Islet precursor cell (in vitro differentiated cells): ENCODE results near the gene WDR7.

Experiments used
- DNase-seq: peaks from one replicate; pipeline ENCODE4 v3.0.0-alpha.2; 2018

Gene WDR7

DNA sequence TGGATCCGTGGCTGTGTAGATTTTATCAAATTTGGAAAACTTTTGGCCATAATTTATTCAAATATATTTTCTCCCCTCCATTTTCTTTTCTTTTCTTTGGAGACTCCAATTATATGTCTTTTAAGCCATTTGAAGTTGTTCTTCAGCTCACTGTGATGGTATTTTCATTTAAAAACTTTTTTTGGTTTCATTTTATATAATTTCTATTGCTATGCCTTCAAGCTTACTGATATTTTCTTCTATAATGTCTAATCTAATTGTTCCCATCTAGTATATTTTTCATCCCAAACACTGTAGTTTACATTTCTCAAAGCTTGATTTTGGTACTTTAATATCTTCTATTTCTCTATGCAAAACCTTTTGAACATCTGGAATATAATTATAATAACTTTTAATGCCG lies 72.5 kb downstream of the WDR7 start:
- DNase-seq = no peak

DNA sequence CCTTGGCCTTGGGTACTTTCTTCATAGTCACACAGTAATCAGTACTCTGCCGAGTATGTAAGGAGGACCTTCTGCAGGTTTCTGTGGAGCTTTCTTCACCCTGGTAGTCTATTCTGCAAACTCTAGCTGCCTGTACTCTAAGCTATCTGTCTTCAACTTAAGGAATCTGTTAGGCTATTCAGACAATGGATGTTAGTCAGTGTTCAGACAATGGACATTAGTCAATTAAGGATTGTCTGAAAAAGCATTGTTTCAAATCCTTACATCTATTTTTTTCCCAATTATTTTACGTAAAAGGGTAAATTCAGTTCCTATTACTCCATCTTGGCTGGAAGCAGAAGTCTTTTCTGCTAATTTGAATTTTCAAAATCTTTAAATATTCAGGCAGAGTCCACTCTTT lies 75.7 kb downstream of the WDR7 start:
- DNase-seq = no peak

DNA sequence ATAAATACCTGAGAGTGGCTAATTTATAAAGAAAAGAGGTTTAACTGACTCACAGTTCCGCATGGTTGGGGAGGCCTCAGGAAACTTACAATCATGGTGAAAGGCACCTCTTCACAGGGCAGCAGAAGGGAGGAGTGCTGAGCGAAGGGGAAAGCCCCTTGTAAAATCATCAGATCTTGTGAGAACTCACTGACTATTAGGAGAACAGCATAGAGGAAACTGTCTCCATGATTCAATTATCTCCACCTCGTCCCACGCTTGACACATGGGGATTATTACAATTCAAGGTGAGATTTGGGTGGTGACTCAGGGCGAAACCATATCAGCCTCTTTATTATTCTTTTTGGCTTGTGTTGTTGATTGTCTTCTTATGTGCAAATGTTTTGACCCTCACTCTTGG lies 76.2 kb downstream of the WDR7 start:
- no peak for DNase-seq

DNA sequence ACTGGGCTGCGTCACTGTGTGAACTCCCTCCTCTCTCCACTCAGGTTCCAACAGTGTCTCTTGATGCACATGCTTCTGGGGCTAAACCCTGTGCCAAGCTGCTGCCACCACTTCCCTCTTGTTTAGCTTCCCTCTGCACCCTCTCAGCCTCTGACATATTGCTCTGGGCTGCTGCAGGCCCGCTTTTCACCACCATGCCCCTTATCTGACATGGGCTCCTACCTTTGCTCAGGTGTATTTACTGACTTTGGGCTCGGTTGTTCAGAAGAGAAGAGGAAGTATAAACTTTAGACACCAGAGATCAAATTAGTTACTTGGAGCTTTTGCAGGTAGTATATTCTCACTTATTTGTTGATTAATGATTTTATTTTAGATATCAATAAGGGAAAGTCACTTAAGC lies 77.6 kb downstream of the WDR7 start:
- no peak for DNase-seq

DNA sequence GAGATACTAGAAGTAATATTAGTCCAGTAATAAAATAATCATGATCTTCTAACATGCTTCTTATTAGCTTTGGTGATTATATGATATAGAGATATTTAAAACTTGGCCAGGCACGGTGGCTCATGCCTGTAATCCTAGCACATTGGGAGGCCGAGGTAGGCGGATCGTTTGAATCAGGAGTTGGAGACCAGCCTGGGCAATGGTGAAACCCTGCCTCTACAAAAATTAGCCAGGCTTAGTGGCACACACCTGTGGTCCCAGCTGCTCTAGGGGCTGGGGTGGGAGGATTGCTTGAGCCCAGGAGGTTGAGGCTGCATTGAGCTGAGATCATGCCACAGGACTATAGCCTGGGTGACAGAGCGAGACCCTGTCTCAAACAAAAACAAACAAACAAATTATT lies 87.0 kb downstream of the WDR7 start:
- no peak for DNase-seq

DNA sequence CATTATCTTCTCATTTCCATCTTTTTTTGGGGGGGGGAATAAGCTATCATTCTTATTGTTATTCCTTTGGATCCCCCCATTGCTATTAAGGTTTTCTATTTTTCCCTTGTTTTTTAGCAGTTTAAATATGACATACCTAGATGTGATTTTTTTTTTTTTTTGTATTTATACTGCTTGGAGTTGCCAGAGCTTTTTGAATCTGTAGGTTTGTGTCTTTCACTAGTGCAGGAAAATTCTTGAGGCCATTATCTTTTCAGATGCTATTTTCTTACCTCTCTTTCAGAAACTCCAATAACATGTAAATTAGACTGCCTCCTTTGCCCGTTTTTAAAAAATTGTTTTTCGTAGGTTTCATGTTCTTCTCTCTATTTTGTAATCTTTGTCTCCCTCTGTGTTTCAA lies 88.6 kb downstream of the WDR7 start:
- no peak for DNase-seq

DNA sequence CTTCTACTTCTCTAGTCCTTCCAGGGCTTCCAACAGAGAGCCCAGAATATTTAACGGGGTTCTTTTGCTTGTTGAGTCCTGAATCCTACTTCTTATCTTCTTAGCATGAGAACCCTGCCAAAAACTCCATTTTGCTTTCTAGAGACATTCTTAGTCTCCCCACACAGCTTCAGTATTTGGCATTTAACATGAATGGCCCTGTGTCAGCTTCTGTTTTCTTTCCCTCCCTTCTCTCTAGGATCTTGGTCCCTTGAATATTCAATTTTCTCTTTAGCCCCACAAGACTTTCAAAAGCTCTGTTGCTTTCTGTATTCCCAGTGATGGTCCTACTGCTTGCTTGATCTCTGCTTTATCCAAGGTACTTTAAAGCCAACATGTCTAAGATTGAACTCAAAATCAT lies 89.5 kb downstream of the WDR7 start:
- DNase-seq = no peak

DNA sequence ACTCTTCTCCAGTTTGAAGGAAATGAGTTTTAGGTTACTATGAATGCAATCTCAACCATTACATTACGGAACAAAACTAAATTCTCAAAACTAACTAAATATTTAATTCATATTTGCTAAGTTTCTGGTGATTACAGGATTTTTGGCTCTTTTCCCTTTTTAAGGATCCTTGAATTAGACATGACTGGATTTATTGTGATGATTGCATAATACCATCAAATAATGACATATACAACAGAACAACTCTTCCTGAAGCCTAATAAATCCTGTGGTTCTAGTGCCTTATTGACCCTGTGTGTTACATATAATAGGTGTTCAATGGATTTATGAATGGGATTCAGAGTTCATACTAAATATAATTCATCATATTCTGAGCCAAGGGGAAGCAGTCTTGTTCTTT lies 90.5 kb downstream of the WDR7 start:
- DNase-seq = no peak

DNA sequence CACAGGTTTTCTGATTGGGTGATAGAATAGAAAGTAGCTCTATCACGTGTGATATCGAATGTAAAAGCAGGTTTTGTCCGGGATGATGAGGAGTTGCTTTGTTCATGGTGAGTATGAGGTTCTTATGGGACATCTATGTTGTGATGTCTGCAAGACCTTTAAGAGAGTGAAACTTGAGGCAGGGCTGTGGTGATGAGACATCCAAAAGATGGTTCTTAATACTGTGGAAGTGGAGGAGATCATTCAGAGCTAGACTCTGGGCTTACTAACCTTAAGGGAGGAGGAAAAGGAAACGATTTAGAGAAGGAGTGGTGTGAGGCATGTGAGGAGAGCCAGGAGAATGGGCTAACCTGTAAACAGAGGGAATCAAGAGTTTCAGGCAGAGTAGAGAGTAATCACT lies 92.0 kb downstream of the WDR7 start:
- no peak for DNase-seq

DNA sequence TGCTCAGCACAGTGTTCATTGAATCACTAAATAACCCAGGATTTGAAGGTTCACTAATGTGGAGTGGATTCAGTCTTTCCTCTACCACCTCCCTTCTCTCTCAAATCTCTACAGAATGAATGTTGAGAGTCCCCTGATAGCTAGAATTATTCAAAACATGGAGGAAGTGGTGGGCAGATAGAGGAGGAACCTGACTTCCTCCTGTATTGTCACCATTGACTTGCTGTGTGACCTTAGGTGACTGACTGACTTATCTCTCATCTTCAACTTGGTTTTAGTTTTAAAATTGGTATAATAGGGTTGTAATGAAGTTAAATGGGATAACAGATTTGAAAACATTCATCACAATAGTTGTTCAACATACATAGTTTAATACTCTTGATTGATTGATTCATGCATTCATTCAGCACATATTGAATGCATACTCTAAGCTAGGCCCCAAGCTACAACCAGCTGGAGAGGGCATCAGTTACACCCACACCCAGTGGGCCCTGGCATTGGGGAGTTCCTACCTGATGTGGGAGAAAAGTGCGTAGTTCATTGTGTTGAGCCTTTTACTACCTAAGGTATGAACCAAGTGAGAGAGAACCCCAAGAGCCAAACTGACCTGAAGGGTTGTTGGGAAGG lies 96.0 kb downstream of the WDR7 start:
- DNase-seq = no peak

DNA sequence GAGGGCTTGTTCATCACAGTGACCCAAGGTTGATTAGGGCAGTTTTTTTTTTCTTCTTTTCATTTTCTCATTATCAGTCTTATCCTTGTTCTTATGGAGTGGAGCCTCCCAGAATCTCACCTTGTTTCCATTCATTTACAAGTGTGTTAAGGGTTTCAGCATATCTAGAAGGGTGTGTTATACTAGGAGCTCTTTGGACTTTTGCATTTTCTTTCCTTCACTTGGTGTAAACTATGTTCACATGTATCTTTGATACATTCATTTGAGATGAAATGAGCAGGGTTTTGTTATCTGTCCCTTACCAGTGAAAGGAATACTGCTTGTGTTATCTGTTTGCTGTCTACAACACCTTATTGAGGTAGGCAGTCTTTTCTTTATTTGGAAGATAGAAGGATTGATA lies 96.7 kb downstream of the WDR7 start:
- DNase-seq = no peak

DNA sequence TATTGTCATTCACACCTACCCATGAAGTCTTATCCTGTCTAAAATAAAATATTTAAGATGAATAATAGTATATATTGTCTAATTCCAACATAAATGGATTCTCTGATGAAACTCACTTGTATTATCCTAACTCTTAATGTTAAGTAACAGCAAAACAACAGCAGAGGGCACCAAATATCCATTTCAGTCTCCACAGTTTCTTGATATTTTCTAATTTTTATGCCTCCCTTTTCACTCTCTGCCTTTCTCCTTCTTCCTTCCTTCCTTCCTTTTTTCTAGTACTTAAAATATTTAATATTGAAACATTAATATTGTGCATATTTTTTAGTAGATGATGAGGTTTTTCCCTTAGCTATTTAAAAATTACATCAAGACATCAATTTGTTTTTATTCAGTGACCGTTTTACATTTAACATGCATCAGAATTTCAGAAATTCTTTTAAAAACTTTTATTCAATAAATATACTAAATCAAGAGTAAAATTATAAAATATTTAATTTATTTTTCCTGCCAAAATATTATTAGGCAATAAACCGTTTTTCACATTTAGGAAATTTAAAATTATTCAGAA lies 97.6 kb downstream of the WDR7 start:
- DNase-seq = no peak

DNA sequence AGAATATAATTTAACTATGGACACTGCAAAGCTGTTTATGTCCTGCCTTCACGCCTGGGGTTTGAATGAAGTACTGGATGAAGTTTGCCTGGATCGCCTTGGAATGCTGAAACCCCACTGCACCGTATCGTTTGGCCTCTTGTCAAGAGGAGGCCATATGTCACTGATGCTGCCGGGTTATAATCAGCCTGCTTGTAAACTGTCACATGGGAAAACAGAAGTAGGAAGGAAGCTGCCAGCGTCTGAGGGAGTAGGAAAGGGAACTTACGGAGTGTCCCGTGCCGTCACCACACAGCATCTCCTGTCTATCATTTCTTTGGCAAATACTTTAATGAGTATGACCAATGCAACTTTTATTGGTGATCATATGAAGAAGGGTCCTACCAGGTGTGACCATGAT lies 105.8 kb downstream of the WDR7 start:
- DNase-seq = no peak

DNA sequence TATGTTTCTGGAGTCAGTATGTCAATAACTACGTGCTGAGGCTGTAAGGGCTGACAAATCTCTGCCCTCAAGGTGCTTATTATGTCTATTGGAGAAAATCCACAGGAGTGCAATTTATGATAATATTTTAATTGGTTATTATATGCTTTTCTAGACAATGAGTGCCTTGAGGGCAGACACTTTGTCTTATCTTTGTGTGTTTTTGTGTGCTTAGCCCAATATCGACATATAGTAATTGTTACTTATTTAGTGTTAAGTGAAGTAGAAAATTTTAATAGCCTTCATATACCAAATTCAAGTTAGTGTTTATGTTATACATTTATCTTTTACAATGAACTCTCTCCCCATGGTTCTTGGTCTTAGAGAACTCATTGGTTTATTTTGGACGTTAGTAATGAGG lies 118.9 kb downstream of the WDR7 start:
- DNase-seq = no peak

DNA sequence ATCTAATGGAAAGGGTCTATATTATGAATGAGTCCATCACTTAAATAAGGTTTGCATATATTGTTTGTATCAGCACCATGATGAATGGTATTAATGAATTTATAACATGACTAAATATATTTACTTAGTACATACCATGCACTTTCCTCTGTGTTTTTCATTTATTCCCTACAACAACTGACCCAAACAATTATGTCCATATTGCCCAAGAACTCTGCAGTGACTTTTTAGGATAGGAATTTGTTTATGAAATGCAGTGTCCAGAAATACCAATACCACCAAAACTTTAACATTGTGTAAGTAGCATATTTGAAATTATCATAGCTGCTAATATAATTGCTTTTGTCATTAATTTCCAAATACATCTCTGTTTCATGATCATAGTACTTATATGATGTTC lies 119.7 kb downstream of the WDR7 start:
- no peak for DNase-seq

DNA sequence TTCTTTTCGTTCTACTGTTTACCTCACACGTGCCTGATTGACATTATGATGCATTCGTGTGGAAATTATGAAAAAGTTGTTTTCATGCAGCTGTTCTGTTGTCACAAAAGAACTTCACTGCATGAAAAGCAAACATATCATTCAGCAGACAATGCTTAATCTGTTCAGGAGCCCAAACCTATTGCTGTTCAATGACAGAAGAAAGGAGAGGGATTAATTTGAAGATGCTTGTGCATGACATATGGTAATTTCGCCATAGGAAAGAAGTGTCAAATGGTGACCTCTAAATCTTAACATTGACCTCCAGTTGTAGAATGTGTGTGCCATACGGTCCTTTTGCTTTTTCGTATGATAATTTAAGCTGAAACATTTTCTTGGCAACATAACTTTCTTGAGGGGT lies 124.5 kb downstream of the WDR7 start:
- DNase-seq = no peak

DNA sequence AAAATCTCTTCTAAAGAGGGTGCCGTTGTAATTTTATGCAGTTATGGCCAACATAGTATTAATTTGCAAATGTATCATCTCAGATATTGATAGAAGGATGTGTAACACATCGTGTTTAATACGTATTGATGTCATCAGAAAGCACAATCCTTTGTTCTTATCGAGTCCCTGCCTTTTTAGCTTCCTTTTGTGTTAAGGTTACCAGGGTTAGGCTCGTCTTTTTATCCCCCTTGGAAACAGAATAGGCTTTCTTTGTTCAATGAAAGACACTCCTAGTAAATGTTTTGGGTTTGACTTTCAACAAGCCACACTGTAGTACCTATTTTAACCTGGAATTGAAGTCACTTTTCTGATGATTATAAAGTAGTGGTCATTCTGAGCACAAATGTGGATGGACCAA lies 136.2 kb downstream of the WDR7 start:
- no peak for DNase-seq

DNA sequence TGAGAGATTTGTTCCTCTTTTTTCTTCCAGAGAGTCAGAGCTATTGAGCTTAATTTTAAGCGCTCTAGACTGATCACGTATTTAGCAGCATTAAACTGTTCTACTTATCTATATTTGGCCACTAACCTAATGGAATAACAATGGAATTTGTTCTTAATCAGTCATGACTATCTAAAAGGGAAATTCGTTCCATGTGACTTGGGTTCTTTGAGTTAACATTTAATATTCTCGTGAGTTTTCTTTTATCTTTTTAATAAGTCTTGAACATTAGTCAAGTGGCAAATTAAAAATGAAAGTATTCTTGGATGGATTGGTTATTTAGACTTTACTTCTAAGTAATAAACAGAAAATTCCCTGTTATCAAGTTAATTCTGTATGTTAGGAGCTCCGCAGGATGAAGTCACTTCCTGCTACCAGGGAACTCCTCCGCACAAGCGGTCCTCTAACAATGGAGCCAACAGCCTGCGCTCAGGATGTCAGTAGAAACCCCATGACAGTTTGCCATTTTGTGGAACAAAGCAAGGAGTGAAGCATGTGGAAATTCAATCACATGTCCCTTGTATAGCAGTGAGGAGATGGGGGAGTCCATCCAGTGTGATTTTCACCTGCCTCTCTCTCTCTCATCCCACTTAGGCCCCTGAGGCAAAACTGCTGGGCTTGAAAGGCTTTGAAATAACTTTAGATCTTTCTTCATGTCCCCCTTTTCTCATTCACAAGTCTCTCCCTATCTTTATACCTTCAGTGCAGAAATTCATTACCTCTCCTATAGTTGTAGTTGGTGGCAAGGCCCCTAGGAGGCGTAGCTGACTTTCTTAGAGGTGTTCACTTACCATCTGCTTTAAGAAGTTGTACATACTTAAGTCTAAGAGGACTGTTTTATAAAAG lies 138.1 kb downstream of the WDR7 start:
- DNase-seq = peak; percentile 69

DNA sequence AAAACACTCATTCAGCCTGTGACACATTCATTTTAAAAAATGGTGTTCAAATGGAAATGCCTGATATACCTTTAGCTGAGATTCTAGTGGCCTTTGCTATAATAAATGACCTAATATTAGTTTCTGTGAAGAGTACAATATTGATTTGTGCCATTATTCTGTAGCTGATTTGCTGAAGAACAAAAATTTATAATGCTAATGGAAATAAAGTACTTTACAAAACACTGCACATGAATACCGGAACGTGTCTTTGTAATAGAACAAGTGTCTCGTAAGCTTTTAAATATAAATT lies 138.7 kb downstream of the WDR7 start:
- DNase-seq = no peak

DNA sequence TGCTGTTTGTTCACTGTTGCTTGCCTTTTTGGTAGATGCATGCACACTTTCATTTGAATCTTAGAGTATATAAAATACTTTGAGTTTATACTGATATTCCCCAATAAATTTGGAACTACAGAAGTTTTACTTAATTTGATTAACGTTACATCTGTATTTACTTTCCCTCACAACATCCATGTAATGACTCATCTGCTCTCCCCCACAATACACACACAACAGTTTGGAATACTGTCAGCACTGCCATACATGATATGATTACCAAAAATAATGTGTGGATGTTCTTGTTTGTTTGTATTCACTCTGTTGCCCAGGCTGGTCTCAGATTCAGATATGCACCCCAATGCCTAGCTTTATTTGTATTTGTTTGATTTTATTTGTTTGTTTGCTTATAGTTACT lies 144.2 kb downstream of the WDR7 start:
- no peak for DNase-seq

DNA sequence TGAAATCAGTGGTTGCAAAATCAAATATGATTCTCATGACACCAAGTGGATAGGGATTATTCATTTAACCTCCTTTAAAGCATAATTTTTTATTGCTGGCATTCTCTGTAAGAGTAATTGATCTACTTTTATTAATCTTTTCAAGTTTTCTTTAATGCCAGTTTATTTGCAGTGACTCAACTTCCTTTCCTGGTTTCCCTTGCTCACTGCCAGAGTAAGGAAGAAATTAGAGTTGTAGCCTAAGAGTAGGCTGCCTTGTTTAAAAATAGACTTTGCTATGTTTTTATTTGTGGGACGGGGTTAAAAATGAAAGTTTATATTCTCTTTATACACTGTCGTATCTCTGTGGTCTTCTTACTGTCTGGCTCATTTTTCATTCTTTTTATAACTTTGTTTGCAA lies 148.6 kb downstream of the WDR7 start:
- DNase-seq = no peak

DNA sequence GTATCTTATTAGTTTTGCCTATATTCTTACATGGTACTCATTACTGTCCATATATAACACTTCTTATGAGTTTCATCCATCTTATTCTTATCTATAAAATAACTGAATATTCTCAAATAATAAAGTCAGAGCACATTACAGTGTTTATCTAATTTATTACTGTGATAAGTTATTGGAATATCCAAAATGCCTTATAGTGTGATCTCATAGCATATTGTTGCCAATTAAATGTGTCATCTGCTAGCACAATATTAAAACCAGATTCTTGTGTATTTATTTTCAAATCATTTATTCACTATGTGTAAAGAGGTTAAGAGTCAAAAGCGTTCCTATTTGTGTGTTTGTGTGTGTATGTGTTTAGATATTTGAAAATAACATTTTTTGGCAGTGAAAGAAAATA lies 151.9 kb downstream of the WDR7 start:
- DNase-seq = no peak

DNA sequence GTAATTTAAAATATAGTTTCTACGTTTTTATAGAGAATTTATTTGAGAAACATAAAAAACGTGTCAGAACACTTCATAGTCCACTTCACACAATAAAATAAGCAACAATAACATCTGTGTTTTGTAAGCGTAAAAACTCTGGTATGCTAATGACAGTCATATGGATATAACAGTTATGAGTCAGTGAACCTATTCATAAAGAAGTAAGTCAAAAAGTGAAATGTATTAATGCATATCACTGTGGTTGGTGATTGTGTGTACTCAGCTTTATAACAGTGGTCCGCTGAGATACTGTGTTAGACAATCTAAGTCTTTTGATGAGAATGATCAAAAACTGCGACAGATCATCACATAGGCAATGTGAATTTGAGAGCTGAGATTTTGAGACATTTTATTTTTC lies 153.2 kb downstream of the WDR7 start:
- DNase-seq = no peak

DNA sequence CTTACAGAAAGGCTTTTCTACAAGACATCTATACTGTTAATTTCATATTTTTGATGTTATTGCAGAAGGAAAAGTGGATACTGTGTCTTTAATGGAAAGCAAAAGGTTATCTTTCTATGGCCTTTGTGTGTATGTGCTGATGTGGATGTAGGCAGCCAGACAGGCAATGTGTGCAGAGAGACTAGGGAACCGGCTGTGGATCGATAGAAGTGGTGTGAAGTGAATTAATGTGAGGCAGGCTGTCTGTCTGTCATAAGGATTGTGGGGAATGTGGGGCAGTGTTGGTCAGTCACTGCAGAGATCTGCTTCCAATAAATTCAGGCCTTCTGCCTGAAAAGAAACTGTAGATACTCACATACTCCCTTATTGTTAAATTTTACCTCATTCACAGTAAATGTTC lies 156.7 kb downstream of the WDR7 start:
- no peak for DNase-seq

DNA sequence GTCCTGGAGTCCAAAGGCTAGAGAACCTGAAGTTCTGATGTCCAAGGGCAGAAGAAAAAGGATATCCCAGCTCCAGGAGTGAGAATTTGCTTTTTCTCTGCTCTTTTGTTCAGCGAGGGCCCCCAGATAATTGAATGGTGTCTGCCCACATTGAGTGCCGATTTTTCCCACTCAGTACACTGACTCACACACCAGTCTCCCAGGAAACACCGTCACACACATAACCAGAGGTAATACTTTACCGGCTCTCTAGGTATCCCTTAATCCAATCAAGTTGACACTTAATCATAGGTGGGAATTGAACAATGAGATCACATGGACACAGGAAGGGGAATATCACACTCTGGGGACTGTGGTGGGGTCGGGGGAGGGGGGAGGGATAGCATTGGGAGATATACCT lies 161.5 kb downstream of the WDR7 start:
- DNase-seq = no peak
